ENCODE results near the gene TTC28. TPM values are rescaled to one million over a fixed set of nuclear protein-coding genes. Genes with fewer than 3 reads are reported as not detected.

TTC28 gene
- polyA plus RNA-seq, 1 donor from 2014 or later: 14.8 TPM

GRCh38 chr22:27985323-27986275 lies 694.0 kb downstream of the TTC28 start:
- H3K79me2 ChIP-seq (replicated peaks; ENCODE audit: insufficient read depth, low read length): no peaks in the 10 kb centered on the region
- TF ChIP-seq RAD21 (conservative IDR thresholded peaks at IDR 0.05) (no peak), MXI1 (conservative IDR thresholded peaks at IDR 0.05; ENCODE audit: poor library complexity, severe bottlenecking) (no peak), POLR2AphosphoS5 (IDR thresholded peaks at IDR 0.05) (no peak), EP300 (conservative IDR thresholded peaks at IDR 0.05; ENCODE audit: poor library complexity, severe bottlenecking) (no peak), SMC3 (conservative IDR thresholded peaks at IDR 0.05; ENCODE audit: poor library complexity) (no peak), EZH2 (IDR thresholded peaks at IDR 0.05; ENCODE audit: borderline replicate concordance, insufficient read depth, low read length, poor library complexity, severe bottlenecking) (no peak), TAF1 (IDR thresholded peaks at IDR 0.05; ENCODE audit: low read depth) (no peak), CTCF (IDR thresholded peaks at IDR 0.05; ENCODE audit: poor library complexity, severe bottlenecking) (no peak), REST (IDR thresholded peaks at IDR 0.05; ENCODE audit: borderline replicate concordance) (no peak)
- no peaks in the 10 kb centered on the region for H3K36me3 ChIP-seq (ENCODE audit: insufficient read depth, low read length)
- H3K4me3 ChIP-seq (ENCODE audit: low read length): no peak overlapping the region
- no peaks in the 10 kb centered on the region for H3K9me3 ChIP-seq (ENCODE audit: low read length)
- H3K4me2 ChIP-seq (ENCODE audit: low read length): no peak overlapping the region
- no peaks in the 10 kb centered on the region for H3F3A ChIP-seq (ENCODE audit: insufficient read depth, low read length, poor library complexity, severe bottlenecking)
- H2AFZ ChIP-seq (ENCODE audit: low read depth, low read length): no peak overlapping the region
- H3K27me3 ChIP-seq (ENCODE audit: insufficient read depth, low read depth, low read length): no peaks in the 10 kb centered on the region
- no peak overlapping the region for H3K9ac ChIP-seq (ENCODE audit: low read length)
- H4K20me1 ChIP-seq (ENCODE audit: insufficient read depth): no peaks in the 10 kb centered on the region
- H3K27ac ChIP-seq (ENCODE audit: low read length): no peak overlapping the region
- no peaks in the 10 kb centered on the region for H3K9me2 ChIP-seq (ENCODE audit: insufficient read depth, low read length)

- no peak overlapping the region for H3K4me2 ChIP-seq (ENCODE audit: low read length)
- no peak overlapping the region for H3K4me3 ChIP-seq (ENCODE audit: low read length)
- H3F3A ChIP-seq (ENCODE audit: insufficient read depth, low read length, poor library complexity, severe bottlenecking): no peaks in the 10 kb centered on the region
- TF ChIP-seq SMC3 (conservative IDR thresholded peaks at IDR 0.05; ENCODE audit: poor library complexity) (no peak), EZH2 (IDR thresholded peaks at IDR 0.05; ENCODE audit: borderline replicate concordance, insufficient read depth, low read length, poor library complexity, severe bottlenecking) (no peak), EP300 (conservative IDR thresholded peaks at IDR 0.05; ENCODE audit: poor library complexity, severe bottlenecking) (no peak), CTCF (IDR thresholded peaks at IDR 0.05; ENCODE audit: poor library complexity, severe bottlenecking) (no peak), TAF1 (IDR thresholded peaks at IDR 0.05; ENCODE audit: low read depth) (no peak), RAD21 (conservative IDR thresholded peaks at IDR 0.05) (no peak), POLR2AphosphoS5 (IDR thresholded peaks at IDR 0.05) (no peak), MXI1 (conservative IDR thresholded peaks at IDR 0.05; ENCODE audit: poor library complexity, severe bottlenecking) (no peak), REST (IDR thresholded peaks at IDR 0.05; ENCODE audit: borderline replicate concordance) (no peak)
- no peaks in the 10 kb centered on the region for H3K9me3 ChIP-seq (ENCODE audit: low read length)
- H3K9ac ChIP-seq (ENCODE audit: low read length): no peak overlapping the region
- H3K27ac ChIP-seq (ENCODE audit: low read length): no peak overlapping the region
- H2AFZ ChIP-seq (ENCODE audit: low read depth, low read length): no peak overlapping the region
- no peaks in the 10 kb centered on the region for H3K9me2 ChIP-seq (ENCODE audit: insufficient read depth, low read length)
- H3K79me2 ChIP-seq (replicated peaks; ENCODE audit: insufficient read depth, low read length): no peaks in the 10 kb centered on the region
- H4K20me1 ChIP-seq (ENCODE audit: insufficient read depth): no peaks in the 10 kb centered on the region
- no peaks in the 10 kb centered on the region for H3K36me3 ChIP-seq (ENCODE audit: insufficient read depth, low read length)
- no peaks in the 10 kb centered on the region for H3K27me3 ChIP-seq (ENCODE audit: insufficient read depth, low read depth, low read length)
Measured at GRCh38 chr22:27984723-27985122, 694.9 kb downstream of the TTC28 start.

Measured in neural cell (in vitro differentiated cells).